Measurements from ENCODE around the gene POLR3H. TPM values are rescaled to one million over a fixed set of nuclear protein-coding genes. Genes with fewer than 3 reads are reported as not detected.

POLR3H gene
- total RNA-seq, 2 donors from 2014 or later: 11.2 to 19.5 TPM

Other genes with a start within 250 kb of the POLR3H start
- 10 to 100 TPM; 33.5 to 35.9 TPM for gene ZC3H7B, start 242.9 kb downstream of the POLR3H start, total RNA-seq
- 1 to 10 TPM; 4.8 to 7.4 TPM for gene TEF, start 162.5 kb downstream of the POLR3H start, total RNA-seq
- gene TOB2, start 97.7 kb downstream of the POLR3H start, total RNA-seq: 10 to 100 TPM; 30.8 to 44.0 TPM
- gene PHF5A, start 75.8 kb downstream of the POLR3H start, total RNA-seq: 10 to 100 TPM; 31.7 to 39.6 TPM
- 10 to 100 TPM; 77.2 to 81.9 TPM for gene ACO2, start 75.4 kb downstream of the POLR3H start, total RNA-seq
- gene CSDC2, start 16.5 kb upstream of the POLR3H start, total RNA-seq: not detected
- gene PMM1, start 45.4 kb upstream of the POLR3H start, total RNA-seq: 10 to 100 TPM; 23.1 to 25.3 TPM
- gene DESI1, start 76.6 kb upstream of the POLR3H start, total RNA-seq: 10 to 100 TPM; 16.3 to 19.1 TPM
- 100 to 1,000 TPM; 147 to 165 TPM for gene XRCC6, start 76.8 kb upstream of the POLR3H start, total RNA-seq
- 100 to 1,000 TPM; 120 to 148 TPM for gene SNU13, start 144.4 kb upstream of the POLR3H start, total RNA-seq
- gene MEI1, start 155.0 kb upstream of the POLR3H start, total RNA-seq: 10 to 100 TPM; 53.8 to 60.9 TPM